Small intestine (tissue), 7 donors: ENCODE results near the gene HUWE1. TPM values are rescaled to one million over a fixed set of nuclear protein-coding genes. Genes with fewer than 3 reads are reported as not detected.

ENCODE experiments used
- DNase-seq, 2 donors: peaks; one replicate each; pipeline versions ENCODE4 v3.0.0 to v3.0.0-alpha.2; 2013
- FAIRE-seq: peaks from 2 replicates; lab custom pipeline; 2012; peaks lifted over from hg19 to GRCh38; lab: Jason Lieb, UNC
- H3K27ac ChIP-seq, 3 donors: one replicate each; pipeline ENCODE4 v1.5.1; 2013; ENCODE audit warnings: low read length in 2 of 3, mild to moderate bottlenecking in 2 of 3, control low read depth in 1 of 3, inconsistent platforms in 1 of 3, low read depth in 1 of 3, moderate library complexity in 1 of 3
- H3K27me3 ChIP-seq, 3 donors: one replicate each; pipeline ENCODE4 v1.6.1; 2013; ENCODE audit warnings: low read length in 3 of 3, inconsistent platforms in 1 of 3; ENCODE audit not compliant: control insufficient read depth in 3 of 3, insufficient read depth in 3 of 3
- H3K36me3 ChIP-seq, 3 donors: one replicate each; pipeline ENCODE4 v1.6.1; 2013; ENCODE audit warnings: low read length in 3 of 3, inconsistent platforms in 1 of 3, low read depth in 1 of 3, mild to moderate bottlenecking in 1 of 3, moderate library complexity in 1 of 3; ENCODE audit not compliant: control insufficient read depth in 3 of 3, insufficient read depth in 2 of 3
- H3K4me1 ChIP-seq, 3 donors: one replicate each; pipeline ENCODE4 v1.6.1; 2013; ENCODE audit warnings: low read length in 2 of 3, inconsistent platforms in 1 of 3, low read depth in 1 of 3, mild to moderate bottlenecking in 1 of 3, moderate library complexity in 1 of 3; ENCODE audit not compliant: control insufficient read depth in 3 of 3, insufficient read depth in 2 of 3
- H3K4me3 ChIP-seq, 3 donors: one replicate each; pipeline ENCODE4 v1.5.1; 2013; ENCODE audit warnings: low read length in 3 of 3, control low read depth in 1 of 3, inconsistent platforms in 1 of 3, low read depth in 1 of 3, mild to moderate bottlenecking in 1 of 3, moderate library complexity in 1 of 3
- H3K9me3 ChIP-seq, 2 donors: one replicate each; pipeline ENCODE4 v1.6.1; 2013; ENCODE audit warnings: low read depth in 1 of 2, low read length in 1 of 2; ENCODE audit not compliant: control insufficient read depth in 2 of 2, insufficient read depth in 1 of 2
- WGBS, 3 donors: extraction: QIAGEN DNeasy Blood & Tissue Kit; methylation state at CpG; one replicate each; pipeline ENCODE4 v1.1.7; 2013; 5-methylcytosine and 5-hydroxymethylcytosine counted together
- polyA plus RNA-seq, 4 donors: library from polyadenylated mRNA; stranded (reverse) in 3 of 4; unstranded in 1 of 4; fragments of 200-250 nt in 3 of 4; fragments of 120-200 nt in 1 of 4; gene quantifications; one replicate each; pipeline versions ENCODE4 v1.2.1 to v1.2.3, GENCODE V29; 2013
- donor health status: healthy with polysubstance abuse.
- donor health status: control.
- donor health status: control.
- donor health status: Bipolar disorder and iron deficiency.
- donor health status: healthy.

The HUWE1 gene
- polyA plus RNA-seq, 4 donors: 22.4 to 113 (median 33.0) TPM

DNA sequence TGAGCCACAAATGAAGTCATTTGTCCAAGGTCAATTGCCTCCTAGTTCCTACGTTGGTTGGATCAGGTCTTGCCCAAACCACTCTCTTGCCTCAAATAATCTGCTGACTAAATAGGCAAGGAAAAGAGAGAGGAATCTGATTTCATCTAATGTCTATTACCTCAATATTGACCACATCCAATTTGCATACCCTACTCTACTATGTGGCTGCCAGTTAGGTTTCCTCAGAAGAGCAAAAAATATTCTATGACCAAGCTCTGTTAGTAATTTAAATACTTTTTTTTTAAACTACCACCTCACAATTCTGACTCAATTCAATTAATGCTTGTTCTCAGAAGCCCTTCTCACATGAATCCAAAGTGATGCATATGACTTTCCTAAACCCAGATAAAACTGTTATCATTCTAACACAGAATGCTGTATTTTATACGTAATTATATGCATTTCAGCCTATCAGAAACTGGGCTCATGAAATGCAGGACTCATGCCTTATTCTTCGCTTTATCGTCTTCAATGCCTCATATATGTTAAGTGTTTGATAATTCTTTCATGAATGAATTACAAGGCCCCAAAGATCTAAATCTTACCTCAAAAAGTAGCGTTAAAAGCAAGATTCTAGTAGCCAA, 98.6 kb downstream of the HUWE1 start:
- H3K27ac ChIP-seq: no peak overlapping the region
- no peaks in the 10 kb centered on the region for H3K9me3 ChIP-seq
- H3K36me3 ChIP-seq: peaks cover 8 to 28% (median 14%) of the 10 kb centered on the region in 3 donors
- DNase-seq (no peak), FAIRE-seq (no peak)
- WGBS, 3 donors: 75 to 88% (median 80%) methylated on average over 5 of the region's 5 CpGs
- no peak overlapping the region for H3K4me3 ChIP-seq
- no peaks in the 10 kb centered on the region for H3K27me3 ChIP-seq
- no peaks in the 10 kb centered on the region for H3K4me1 ChIP-seq

DNA sequence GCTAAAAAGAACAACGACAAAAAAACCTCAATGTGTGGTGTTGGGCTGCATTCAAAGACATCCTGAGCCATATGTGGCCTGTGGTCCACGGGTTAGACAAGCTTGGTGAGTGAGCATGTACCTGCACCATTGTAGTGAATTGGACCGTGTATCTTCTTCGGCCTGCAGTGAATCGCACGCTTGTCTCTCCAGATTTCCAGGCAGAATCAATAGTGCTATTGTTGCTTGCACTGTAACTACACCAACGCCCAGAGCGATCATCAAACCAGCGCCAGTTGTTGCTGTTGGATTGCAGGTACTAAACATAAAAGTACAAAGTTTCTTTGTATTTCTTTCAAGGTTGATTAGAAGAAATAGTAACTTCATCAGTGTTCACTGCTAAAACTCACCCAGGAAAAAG, 101.6 kb downstream of the HUWE1 start:
- DNase-seq (no peak), FAIRE-seq (no peak)
- Histone ChIP-seq H3K4me3 (no peak overlapping the region), H3K27ac (no peak overlapping the region), H3K9me3 (no peaks in the 10 kb centered on the region), H3K4me1 (no peaks in the 10 kb centered on the region), H3K27me3 (no peaks in the 10 kb centered on the region), H3K36me3 (peaks cover 8 to 26% (median 12%) of the 10 kb centered on the region in 3 donors)
- 91 to 97% (median 96%) methylated on average over 9 of the region's 9 CpGs for WGBS, 3 donors

DNA sequence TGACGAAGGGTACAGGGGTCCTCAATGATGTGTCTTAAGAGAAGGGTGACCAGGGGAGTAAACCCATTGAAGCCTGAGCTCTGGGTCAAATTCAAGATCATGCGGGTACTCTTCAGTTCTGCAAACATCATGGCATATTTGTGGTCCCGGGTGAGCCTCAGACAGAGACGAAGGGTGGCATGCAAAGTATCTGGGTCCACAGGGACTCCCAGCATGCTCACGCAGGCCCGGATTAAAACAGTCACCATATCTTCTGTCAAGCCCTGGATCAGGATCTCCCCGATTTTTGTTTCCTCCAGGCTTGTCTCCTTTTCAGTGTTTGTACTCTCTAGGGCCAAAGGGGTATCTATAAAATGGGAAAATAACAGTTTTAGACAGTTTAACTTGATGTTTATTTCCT, 102.9 kb downstream of the HUWE1 start:
- FAIRE-seq (no peak), DNase-seq (no peak)
- Histone ChIP-seq H3K4me3 (no peak overlapping the region), H3K4me1 (no peaks in the 10 kb centered on the region), H3K27ac (no peak overlapping the region), H3K27me3 (no peaks in the 10 kb centered on the region), H3K36me3 (peaks cover 3 to 22% (median 8%) of the 10 kb centered on the region in 3 donors), H3K9me3 (no peaks in the 10 kb centered on the region)
- WGBS, 3 donors: 87 to 96% (median 90%) methylated on average over 7 of the region's 7 CpGs

DNA sequence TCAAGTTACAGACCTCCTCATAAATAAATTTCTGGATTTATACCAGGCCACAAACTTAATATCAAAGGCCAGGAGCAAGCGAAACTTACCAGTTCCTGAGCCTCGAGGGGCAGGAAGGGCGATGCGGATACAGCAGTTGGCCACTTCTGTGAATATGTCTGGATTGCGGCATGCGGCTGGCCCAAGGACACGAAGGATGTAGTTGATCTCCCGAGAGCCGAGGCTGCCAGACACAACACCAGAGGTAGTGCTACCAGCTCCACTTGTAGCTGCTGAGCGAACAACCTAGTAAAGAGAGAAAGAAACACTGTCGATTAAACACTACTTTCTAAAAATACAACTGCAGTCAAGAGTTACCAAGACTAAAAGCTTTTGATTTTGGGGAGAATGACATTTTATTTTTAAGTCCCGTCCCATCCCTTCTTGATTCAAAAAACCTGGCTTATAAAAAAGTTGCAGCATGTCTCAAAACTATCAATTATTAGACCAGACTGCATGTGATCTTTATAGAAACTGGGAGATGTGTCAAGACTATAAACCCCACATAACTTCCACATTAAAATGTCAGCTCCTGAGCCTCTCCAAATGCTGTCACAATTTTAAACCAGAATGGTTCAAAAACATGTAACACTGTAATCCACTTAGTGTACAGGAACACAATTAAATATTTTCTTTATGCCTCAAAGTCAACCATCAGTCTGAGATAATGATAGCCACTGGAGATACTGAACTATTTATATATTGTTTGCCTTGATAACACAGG, 105.6 kb downstream of the HUWE1 start:
- 92 to 98% (median 95%) methylated on average over 12 of the region's 12 CpGs for WGBS, 3 donors
- no peaks in the 10 kb centered on the region for H3K9me3 ChIP-seq
- no peaks in the 10 kb centered on the region for H3K27me3 ChIP-seq
- H3K27ac ChIP-seq: no peak overlapping the region
- DNase-seq (no peak), FAIRE-seq (no peak)
- no peak overlapping the region for H3K4me3 ChIP-seq
- peaks cover 3 to 21% (median 7%) of the 10 kb centered on the region in 3 donors for H3K36me3 ChIP-seq
- H3K4me1 ChIP-seq: no peaks in the 10 kb centered on the region

DNA sequence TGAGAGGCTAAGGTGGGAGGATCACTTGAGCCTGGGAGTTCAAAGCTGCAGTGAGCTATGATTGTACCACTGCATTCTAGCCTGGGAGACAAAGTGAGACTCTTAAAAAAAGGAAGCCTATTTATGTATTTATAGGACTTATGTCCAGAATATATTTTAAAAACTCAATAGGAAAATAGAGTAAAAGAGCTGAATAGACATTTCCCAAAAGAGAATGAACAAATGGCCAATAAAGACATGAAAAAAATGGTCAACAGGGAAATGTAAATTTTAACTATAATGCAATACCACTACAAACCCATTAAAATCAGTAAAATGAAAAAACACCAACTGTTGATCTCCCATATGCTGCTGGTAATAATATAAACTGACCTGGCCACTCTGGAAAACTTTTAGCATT, 115.0 kb downstream of the HUWE1 start:
- FAIRE-seq (no peak), DNase-seq (no peak)
- Histone ChIP-seq H3K4me3 (no peak overlapping the region), H3K36me3 (peaks cover 6 to 23% (median 7%) of the 10 kb centered on the region in 3 donors), H3K4me1 (no peaks in the 10 kb centered on the region), H3K27me3 (no peaks in the 10 kb centered on the region), H3K27ac (no peak overlapping the region), H3K9me3 (no peaks in the 10 kb centered on the region)

DNA sequence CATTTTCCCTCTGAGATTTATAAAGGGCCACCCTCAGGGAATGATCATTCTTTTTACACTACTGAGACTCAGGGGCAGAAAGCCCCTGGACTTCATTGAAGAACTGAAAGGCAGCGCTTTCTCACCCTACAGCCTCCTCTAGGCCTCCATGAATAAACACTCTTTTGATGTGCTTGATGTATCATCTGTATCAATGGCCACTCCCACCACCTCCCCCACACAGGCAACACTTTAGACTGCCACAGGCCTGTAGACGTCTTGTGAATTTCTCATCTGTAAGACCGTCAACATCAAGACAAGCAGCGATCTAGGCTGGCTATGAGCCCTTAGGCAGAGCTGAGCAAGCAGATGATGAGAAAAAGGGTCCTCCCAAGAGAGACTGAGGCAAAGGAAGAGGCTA, 123.2 kb downstream of the HUWE1 start:
- no peaks in the 10 kb centered on the region for H3K27me3 ChIP-seq
- no peak overlapping the region for H3K27ac ChIP-seq
- peaks cover 14 to 54% (median 20%) of the 10 kb centered on the region in 3 donors for H3K36me3 ChIP-seq
- no peaks in the 10 kb centered on the region for H3K4me1 ChIP-seq
- no peak for FAIRE-seq
- H3K4me3 ChIP-seq: no peak overlapping the region
- H3K9me3 ChIP-seq: no peaks in the 10 kb centered on the region
- no peak for DNase-seq
- 85 to 92% (median 90%) methylated on average over 4 of the region's 4 CpGs for WGBS, 3 donors

DNA sequence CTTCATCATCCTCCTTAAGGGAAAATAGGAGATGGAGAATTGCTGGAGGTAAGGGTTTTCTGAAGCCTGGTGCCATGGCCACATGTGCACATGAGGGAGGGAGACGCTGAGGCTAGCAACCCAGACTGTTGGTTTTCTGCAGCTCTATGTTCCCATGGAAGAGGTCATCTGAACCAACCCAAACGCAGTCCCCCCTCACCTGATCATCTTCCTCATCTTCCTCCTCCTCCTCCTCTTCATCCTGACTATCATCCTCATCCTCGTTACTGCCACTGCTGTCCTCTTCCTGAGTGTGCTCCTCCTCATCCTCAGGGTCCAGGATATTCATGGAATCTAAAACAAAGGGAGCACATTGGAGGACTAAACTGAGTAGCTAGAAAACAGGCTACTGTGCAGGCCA, 124.6 kb downstream of the HUWE1 start:
- no peak for DNase-seq
- no peak overlapping the region for H3K27ac ChIP-seq
- no peaks in the 10 kb centered on the region for H3K4me1 ChIP-seq
- no peak for FAIRE-seq
- H3K9me3 ChIP-seq: no peaks in the 10 kb centered on the region
- peaks cover 14 to 54% (median 22%) of the 10 kb centered on the region in 3 donors for H3K36me3 ChIP-seq
- WGBS, 3 donors: 68 to 96% (median 81%) methylated on average over 3 of the region's 3 CpGs
- no peaks in the 10 kb centered on the region for H3K27me3 ChIP-seq
- H3K4me3 ChIP-seq: no peak overlapping the region

DNA sequence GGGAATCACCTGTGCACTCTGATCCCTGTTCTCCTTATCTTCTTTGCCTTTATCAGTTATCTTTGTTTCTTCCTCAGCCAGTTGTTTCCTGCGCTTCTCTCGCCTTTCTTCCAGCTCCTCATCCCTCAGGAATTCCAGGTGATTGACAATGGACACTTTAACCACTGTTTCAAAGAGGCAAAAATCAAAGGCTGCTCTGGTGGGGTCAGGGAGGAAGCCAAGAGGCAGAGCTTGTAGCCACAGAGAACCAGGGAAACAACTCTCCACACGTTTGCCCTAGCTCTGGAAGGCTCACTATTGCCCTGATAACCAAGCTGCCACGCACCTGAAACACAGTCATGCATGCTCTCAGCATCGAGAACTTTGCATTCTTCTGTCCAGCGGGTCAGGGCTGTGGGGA, 127.9 kb downstream of the HUWE1 start:
- Histone ChIP-seq H3K9me3 (no peaks in the 10 kb centered on the region), H3K4me3 (no peak overlapping the region), H3K36me3 (peaks cover 11 to 42% (median 15%) of the 10 kb centered on the region in 3 donors), H3K4me1 (no peaks in the 10 kb centered on the region), H3K27ac (no peak overlapping the region), H3K27me3 (no peaks in the 10 kb centered on the region)
- FAIRE-seq: no peak
- no peak for DNase-seq
- 68 to 90% (median 78%) methylated on average over 6 of the region's 6 CpGs for WGBS, 3 donors
